IPS DF 6.9 (cell line): Measurements from ENCODE around the gene NENF.
A peak's percentile ranks its signal among the peaks of the same experiment; 100 is the strongest.
"Not testable (repeated sequence)": the region's sequence is repeated elsewhere in the genome, so short reads cannot be mapped to it uniquely, and the experiment has no call there.

ENCODE experiments used
- DNase-seq: peaks from one replicate; pipeline ENCODE4 v3.0.0-alpha.2; 2013; ENCODE audit warnings: low read depth, low spot score
- H3K27ac ChIP-seq: one replicate; pipeline ENCODE4 v1.5.1; 2013; ENCODE audit warnings: low read length, control low read depth
- H3K27me3 ChIP-seq: 2 replicates; pipeline ENCODE4 v1.6.1; 2013; ENCODE audit warnings: mild to moderate bottlenecking, low read length; ENCODE audit not compliant: control insufficient read depth, insufficient read depth
- H3K36me3 ChIP-seq: 2 replicates; pipeline ENCODE4 v1.6.1; 2013; ENCODE audit warnings: low read length; ENCODE audit not compliant: control insufficient read depth, insufficient read depth
- H3K4me1 ChIP-seq: 2 replicates; pipeline ENCODE4 v1.6.1; 2013; ENCODE audit warnings: low read length; ENCODE audit not compliant: control insufficient read depth, insufficient read depth
- H3K4me3 ChIP-seq: 2 replicates; pipeline ENCODE4 v1.5.1; 2013; ENCODE audit warnings: mild to moderate bottlenecking, low read length
- H3K9me3 ChIP-seq: 2 replicates; pipeline ENCODE4 v1.6.1; 2013; ENCODE audit warnings: low read length, inconsistent platforms; ENCODE audit not compliant: control insufficient read depth, insufficient read depth
- WGBS: extraction: QIAGEN DNeasy Blood & Tissue Kit; methylation state at CpG from one replicate; pipeline ENCODE4 v1.1.7; 2013; ENCODE audit warnings: mixed read lengths, missing lambda C conversion rate; ENCODE audit not compliant: insufficient read length, insufficient coverage; 5-methylcytosine and 5-hydroxymethylcytosine counted together

The NENF gene

DNA sequence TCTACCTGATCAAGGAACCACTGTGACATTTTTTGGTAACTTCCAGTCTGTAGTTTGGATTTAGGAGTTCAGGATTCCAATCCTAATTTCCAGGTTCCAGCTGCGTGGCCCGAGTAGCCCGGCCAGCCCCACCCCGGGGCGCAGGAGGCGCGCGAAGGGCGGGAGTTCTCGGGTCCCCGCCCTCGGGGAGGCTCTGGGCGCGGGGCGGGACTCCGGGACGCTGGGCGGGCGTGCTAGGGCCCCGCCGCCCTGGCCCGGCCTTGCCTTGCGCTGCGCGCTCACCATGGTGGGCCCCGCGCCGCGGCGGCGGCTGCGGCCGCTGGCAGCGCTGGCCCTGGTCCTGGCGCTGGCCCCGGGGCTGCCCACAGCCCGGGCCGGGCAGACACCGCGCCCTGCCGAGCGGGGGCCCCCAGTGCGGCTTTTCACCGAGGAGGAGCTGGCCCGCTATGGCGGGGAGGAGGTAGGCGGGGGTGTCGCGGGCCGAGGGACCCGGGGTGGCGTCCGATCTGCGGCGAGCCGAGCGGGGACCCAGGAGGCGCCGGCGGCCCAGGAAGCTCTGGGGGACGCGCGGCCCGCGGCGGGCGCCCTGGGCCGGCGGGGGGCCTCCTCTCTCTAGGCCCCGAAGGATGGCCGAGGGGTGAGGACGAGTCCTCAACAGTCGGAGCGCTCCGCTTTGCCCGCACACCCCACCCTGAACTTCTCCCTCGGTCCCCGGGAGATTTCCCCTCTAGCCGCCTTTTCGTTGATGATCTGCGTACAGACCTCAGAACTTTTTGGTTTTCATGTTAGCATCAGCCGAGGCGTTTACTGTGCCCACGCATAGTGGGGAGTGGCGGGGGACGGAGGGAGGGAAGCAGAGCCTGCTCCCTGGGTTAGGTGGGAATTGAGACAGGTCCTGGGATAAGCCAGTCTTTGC, at the start of gene NENF:
NENF (plus strand) TSS at position 260 of the 916 bp plus-strand sequence; CDS start at position 284, 24 bp downstream.
- no CpG with 5 or more reads among the region's 86 CpGs for WGBS
- Histone ChIP-seq H3K27ac (no peak within 1 kb of the TSS), H3K4me3 (peak within 1 kb of the TSS; percentile 66), H3K9me3 (no peaks in the 10 kb centered on the region), H3K4me1 (peaks cover 3% of the 10 kb centered on the region; the same call in 1 of the 2 replicates), H3K36me3 (no peaks in the 10 kb centered on the region), H3K27me3 (0 out of 2 replicates have a peak, but pooled peaks cover 1% of the 10 kb centered on the region)
- no peak for DNase-seq

GRCh38 chr1:212386029-212386428, 46.7 kb upstream of the NENF start:
- Histone ChIP-seq H3K4me3 (no peak overlapping the region), H3K27me3 (no peaks in the 10 kb centered on the region), H3K4me1 (no peaks in the 10 kb centered on the region), H3K36me3 (peaks cover 12% of the 10 kb centered on the region), H3K27ac (no peak overlapping the region), H3K9me3 (no peaks in the 10 kb centered on the region; the same call in 1 of the 2 replicates)
- no CpG with 5 or more reads among the region's 1 CpG for WGBS
- DNase-seq = no peak

DNA sequence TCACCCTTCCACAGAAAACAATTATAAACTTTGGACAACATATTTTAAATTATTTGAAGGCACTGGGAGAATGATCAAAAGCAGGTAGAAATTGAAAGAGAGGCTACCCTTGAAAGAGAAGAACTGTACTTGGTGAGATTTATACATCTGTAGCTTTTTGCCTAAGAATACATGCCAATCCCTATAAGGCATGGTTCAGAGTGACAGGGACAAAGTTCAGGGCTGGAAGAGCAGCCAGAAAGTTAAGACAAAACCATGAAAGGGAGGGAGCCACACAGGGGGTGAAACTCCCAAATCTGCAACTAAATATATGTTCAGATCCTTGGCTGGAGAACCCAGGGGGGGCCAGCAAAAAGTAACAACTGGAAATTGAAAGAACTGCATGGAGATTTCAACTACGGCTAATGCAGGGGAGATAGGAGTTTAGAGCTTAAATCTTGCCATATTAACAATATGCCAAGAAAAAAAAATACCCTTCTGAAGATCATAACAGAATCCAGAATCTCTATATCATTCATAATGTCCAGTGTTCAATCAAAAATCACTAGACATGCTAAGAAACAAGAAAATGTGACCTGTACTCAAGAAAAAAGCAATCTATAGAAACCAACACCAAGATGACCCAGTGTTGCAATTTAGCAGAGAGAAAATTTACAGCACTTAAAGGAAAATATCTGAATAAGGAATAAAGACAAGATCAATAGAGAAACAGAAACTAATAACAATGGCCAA, 43.6 kb upstream of the NENF start:
- no peak for DNase-seq
- H3K36me3 ChIP-seq = peaks cover 12% of the 10 kb centered on the region
- WGBS = no CpG with 5 or more reads among the region's 1 CpG
- no peak overlapping the region for H3K4me3 ChIP-seq
- H3K27me3 ChIP-seq = no peaks in the 10 kb centered on the region
- H3K9me3 ChIP-seq = no peaks in the 10 kb centered on the region; the same call in 1 of the 2 replicates
- H3K4me1 ChIP-seq = no peaks in the 10 kb centered on the region
- no peak overlapping the region for H3K27ac ChIP-seq

DNA sequence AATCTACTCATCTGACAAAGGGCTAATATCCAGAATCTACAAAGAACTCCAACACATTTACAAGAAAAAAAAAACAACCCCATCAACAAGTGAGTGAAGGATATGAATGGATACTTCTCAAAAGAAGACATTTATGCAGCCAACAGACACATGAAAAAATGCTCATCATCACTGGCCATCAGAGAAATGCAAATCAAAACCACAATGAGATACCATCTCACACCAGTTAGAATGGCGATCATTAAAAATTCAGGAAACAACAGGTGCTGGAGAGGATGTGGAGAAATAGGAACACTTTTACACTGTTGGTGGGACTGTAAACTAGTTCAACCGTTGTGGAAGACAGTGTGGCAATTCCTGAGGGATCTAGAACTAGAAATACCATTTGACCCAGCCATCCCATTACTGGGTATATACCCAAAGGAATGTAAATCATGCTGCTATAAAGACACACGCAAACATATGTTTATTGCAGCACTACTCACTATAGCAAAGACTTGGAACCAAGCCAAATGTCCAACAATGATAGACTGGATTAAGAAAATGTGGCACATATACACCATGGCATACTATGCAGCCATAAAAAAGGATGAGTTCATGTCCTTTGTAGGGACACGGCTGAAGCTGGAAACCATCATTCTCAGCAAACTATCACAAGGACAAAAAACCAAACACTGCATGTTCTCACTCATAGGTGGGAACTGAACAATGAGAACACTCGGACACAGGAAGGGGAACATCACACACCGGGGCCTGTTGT, 36.9 kb upstream of the NENF start:
- H3K4me1 ChIP-seq, H3K36me3 ChIP-seq, DNase-seq, H3K27ac ChIP-seq, H3K27me3 ChIP-seq, H3K4me3 ChIP-seq, H3K9me3 ChIP-seq: not testable (repeated sequence)
- no CpG with 5 or more reads among the region's 6 CpGs for WGBS

DNA sequence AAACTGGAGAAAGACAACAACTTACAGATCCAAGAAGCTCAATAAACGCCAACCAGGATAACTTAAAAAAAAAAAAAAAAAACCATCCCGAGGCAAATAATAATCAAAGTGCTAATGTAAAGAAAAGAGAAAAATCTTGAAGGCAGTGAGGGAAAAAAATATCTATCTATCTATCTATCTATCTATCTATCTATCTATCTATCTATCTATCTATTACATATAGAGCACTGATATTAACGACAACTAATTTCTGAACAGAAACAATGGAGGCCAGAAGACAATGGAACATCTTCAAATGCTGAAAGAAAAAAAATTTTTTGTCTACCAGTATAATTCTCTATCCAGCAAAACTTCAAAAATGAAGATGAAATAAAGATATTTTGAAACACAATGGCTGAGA, 36.1 kb upstream of the NENF start:
- Histone ChIP-seq H3K27me3 (no peaks in the 10 kb centered on the region), H3K4me3 (no peak overlapping the region), H3K4me1 (no peaks in the 10 kb centered on the region), H3K9me3 (no peaks in the 10 kb centered on the region), H3K27ac (no peak overlapping the region), H3K36me3 (no peaks in the 10 kb centered on the region)
- WGBS = no CpG with 5 or more reads among the region's 3 CpGs
- DNase-seq = no peak

DNA sequence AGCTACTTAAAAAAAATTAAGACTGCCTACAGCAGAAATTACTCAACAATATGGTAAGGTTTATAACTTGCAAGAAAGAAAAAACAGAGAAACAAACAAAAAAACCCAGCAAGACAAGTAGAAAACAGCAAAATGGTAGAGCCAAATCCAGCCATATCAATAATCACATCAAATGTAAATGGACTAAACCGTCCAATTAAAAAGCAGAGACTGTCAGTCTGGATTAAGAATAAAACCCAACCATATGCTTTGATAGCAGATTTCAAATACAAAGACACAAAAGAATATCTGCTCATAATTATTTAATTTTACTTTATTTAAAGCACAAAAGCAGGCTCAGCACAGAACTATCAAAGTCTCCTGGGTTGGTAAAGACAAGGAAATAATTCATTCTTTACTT, 35.5 kb upstream of the NENF start:
- Histone ChIP-seq H3K9me3 (no peaks in the 10 kb centered on the region), H3K4me1 (no peaks in the 10 kb centered on the region), H3K4me3 (no peak overlapping the region), H3K27ac (no peak overlapping the region), H3K27me3 (no peaks in the 10 kb centered on the region), H3K36me3 (no peaks in the 10 kb centered on the region)
- no CpG with 5 or more reads among the region's 1 CpG for WGBS
- DNase-seq = no peak

DNA sequence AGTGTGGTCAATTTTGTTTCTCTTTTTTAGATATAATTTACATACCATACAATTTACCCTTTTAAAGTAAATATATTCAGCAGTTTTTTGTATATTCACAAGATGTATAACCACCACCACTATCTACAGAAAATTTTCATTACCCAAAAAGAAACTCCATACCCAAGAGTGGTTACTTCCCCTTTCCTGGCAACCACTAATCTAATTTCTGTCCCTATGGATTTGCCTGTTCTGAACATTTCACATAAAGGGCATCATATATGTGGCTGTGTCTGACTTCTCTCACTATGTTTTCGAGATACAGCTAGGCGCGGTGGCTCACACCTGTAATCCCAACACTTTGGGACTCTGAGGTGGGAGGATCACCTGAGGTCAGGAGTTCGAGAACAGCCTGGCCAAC, 31.7 kb upstream of the NENF start:
- WGBS = no CpG with 5 or more reads among the region's 4 CpGs
- DNase-seq = no peak
- H3K27ac ChIP-seq = no peak overlapping the region

GRCh38 chr1:212401838-212402582, 30.7 kb upstream of the NENF start:
- DNase-seq = no peak
- WGBS = no CpG with 5 or more reads among the region's 7 CpGs
- Histone ChIP-seq H3K4me1 (no peaks in the 10 kb centered on the region), H3K9me3 (no peaks in the 10 kb centered on the region), H3K27me3 (no peaks in the 10 kb centered on the region), H3K4me3 (no peak overlapping the region), H3K27ac (no peak overlapping the region), H3K36me3 (peaks cover 10% of the 10 kb centered on the region; the same call in 1 of the 2 replicates)

More for the DNA sequence above, 31.7 kb upstream of the NENF start:
- H3K4me1 ChIP-seq = no peaks in the 10 kb centered on the region
- no peaks in the 10 kb centered on the region for H3K27me3 ChIP-seq
- no peaks in the 10 kb centered on the region for H3K9me3 ChIP-seq
- peaks cover 7% of the 10 kb centered on the region; the same call in 1 of the 2 replicates for H3K36me3 ChIP-seq
- no peak overlapping the region for H3K4me3 ChIP-seq

DNA sequence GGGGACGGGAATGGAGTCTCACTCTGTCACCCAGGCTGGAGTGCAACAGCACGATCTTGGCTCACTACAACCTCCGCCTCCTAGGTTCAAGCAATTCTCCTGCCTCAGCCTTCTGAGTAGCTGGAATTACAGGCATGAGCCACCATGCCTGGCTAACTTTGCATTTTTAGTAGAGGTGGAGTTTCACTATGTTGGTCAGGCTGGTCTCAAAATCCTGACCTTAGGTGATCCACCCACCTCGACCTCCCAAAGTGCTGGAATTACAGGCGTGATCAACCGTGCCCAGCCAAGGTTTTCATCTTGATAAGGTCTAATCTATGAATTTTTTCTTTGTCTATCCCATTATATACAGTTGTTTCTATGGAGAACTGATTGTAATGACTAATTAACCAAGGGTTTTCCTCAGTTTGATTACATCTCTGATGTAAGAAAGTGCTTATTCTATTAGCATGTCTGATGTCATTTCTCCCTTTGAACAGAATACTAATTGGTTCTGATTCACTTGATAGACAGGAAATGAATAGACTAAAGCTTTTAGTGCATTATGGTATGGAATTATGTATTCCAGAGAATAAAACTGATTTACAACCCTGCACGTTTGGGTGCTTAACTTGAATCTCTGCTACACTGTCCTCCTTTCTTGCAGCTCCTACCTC, 29.9 kb upstream of the NENF start:
- Histone ChIP-seq H3K4me3 (no peak overlapping the region), H3K36me3 (peaks cover 10% of the 10 kb centered on the region; the same call in 1 of the 2 replicates), H3K27me3 (no peaks in the 10 kb centered on the region), H3K4me1 (no peaks in the 10 kb centered on the region), H3K27ac (no peak overlapping the region), H3K9me3 (no peaks in the 10 kb centered on the region)
- no CpG with 5 or more reads among the region's 7 CpGs for WGBS
- DNase-seq = no peak
